ENCODE measurements around the gene PSMD13.
"Not testable (repeated sequence)": the region's sequence is repeated elsewhere in the genome, so short reads cannot be mapped to it uniquely, and the experiment has no call there.

PSMD13 gene

DNA sequence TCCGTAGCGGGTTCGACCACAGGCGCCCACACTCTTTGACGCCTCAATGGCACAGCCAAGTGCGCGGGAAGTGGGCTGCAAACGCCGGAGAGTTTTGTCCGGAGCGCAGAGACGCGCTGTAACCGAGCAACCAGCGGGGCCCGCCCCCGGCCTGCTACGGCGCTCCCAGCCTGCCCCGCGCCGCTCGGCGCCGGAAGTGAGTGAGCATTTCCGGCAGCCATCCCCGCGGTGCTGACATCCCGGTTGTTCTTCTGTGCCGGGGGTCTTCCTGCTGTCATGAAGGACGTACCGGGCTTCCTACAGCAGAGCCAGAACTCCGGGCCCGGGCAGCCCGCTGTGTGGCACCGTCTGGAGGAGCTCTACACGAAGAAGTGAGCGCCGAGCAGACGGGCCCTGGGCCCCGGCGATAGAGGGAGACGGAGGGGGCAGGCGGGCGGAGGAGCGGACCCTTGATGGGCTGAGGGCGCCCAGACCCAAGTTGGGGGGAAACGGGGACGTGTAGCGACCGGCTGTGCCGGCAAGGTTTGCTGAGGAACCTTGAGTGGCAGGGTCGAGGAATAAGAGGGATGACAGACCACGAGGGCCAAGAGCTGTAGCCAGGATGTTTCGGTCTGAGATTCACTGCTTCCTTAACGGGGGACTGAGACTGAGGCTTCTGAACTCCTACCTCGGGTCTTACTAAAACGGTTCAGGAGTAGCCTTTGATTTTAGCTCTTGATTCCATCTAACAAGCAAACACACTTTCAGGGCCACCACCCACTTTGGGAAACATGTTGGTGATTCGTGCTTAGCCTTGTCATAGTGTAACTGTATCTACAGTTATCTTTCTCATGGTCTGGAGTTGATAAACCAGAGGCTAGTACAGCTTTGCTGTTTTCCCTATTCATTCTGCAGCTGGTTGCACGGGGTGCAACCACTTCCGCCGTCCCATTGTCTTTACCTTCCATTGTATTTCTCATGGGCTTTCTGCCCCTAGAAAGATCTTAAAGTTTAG, at the start of gene PSMD13:
Gene PSMD13 (plus strand): TSS at position 203 of the 994 bp plus-strand sequence. CDS start 74 bp downstream, at position 277.
- DNase-seq: peak; percentile 90

DNA sequence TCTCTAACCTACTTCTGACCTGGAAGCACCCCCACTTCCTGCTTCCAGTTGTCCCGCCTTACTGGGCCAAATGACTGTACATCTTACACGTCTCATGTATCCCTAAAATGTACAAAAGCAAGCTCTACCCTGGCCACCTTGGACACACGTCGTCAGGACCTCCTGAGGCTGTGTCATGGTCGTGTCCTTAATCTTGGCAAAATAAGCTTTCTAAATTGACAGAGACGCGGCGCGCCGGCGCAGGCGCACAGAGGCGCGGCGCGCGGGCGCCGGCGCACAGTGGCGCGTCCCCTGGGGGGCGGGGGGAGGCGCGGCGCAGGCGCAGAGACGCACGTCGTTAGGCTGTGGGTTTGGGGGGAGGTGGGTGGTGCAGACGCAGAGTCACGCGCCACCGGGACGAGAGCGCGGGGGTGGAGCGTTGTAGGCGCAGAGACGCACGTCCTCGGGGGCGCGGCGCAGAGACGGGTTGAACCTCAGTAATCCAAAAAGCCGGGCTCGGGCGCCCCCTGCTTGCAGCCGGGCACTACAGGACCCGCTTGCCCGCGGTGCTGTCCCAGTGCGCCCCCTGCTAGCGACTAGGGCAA, 47.5 kb upstream of the PSMD13 start:
- peak; percentile 19 for DNase-seq

DNA sequence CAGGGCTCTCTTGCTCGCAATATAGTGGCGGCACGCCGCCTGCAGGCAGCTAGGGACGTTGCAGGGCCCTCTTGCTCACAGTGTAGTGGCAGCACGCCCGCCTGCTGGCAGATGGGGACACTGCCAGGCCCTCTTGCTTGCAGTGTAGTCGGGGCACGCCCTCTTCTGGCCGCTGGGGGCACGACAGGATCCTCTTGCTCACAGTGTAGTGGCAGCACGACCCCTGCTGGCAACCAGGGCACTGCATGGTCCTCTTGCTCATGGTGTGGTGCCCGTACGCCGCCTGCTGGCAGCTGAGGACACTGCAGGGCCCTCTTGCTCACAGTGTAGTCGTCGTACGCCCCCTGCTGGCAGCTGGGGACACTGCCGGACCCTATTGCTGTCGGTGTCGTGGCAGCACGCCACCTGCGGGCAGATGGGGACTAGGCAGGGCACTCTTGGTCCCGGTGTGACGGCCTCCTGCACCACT, 46.9 kb upstream of the PSMD13 start:
- peak; percentile 37 for DNase-seq

DNA sequence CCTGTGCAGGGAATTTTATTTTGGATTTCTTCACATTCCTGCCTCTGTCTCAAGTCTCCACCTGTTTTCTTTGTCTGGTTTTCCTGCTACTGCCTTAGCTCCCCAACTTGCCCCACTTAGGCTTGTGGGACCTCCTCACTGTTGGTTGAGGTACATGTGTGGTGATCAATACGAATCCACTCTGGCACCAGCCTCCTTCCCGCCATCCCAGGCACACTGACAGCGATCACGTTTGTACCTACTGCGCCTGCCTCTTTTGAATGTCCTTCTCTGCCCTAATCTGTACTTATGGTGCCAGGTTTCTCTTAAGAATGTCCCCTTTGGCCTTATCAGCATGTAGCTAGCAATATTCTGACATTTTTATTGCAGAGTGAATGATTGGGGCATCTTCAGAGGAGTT, 46.2 kb upstream of the PSMD13 start:
- DNase-seq: peak; percentile 16

DNA sequence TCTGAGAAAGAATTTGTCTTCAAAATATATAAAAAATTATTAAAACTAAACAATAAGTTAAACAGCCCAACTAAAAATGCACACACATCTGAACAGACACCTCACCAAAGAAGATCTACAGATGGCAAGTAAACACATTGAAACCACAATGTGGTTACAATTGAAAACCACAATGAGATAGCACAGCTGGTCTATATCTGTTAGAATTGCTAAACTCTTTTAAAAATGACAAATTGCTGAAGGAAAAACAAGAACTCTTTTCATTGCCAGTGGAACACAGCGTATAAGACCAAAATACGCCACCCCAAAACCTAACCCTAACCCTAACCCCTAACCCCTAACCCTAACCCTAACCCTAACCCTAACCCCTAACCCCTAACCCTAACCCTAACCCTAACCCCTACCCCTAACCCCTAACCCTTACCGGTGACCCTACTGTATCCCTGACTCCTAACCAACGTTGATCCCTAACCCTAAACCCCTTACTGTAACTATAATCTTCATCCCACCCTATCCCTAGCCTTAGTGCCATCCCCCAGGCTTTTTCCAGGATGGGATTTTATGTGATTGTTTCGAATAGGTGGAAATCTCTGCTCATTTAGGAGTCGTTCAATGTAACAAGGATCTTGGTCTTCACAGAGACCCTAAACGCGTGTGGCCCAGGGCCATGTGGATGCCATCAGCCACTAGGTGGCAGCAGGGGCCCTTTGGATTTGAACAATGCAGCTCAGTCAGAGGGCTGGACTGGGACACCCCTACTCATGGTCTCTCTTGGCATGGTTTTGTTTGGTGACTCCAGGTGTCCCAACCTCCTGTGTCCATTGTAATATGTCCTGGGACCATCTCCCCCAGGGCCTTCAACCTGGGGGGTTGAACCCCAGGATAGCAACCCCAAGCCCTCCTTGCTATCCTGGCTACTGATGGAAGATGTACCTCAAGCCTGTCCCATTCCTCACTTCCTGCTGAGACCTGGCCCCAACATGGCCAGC, 45.0 kb upstream of the PSMD13 start:
- peak; percentile 76 for DNase-seq

DNA sequence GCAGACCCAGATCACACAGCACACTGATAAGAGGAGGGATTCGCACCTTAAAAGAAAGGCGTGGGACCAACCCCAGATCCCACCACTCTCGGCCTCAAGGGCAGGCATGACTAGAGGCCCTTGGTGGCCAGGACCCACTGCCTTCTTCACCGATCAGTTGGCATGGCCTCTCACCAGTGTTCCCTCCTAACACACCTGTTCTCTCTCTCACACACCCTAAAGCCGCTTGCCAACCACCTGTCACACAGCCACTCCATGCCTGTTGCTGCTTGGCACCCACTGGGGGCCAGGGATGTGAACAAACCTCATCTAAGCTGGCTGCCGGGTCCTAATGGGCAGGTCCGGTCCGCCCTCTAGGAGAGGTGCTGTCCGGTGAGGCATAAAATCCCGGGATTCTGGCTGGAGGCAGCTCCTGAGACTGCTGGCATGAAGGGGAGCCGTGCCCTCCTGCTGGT, 44.1 kb upstream of the PSMD13 start, which contains the start of gene SCGB1C1:
Gene SCGB1C1 (plus strand): TSS at position 405 of the 455 bp plus-strand sequence. CDS start 22 bp downstream, at position 427.
- not testable (repeated sequence) for DNase-seq

DNA sequence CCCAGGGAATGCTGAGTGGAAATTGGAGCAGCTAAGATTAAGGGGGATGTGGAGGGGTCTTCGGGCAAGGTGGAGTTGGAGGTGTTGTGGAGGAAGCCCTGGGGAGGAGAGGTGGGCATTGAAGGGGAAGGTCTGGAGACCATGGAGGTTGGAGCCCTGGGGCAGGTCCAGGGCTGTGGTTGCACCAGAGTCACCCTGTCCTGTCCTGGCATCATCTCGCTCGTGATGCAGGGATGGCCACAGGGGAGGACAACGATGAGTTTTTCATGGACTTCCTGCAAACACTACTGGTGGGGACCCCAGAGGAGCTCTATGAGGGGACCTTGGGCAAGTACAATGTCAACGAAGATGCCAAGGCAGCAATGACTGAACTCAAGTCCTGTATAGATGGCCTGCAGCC, 43.3 kb upstream of the PSMD13 start:
- DNase-seq: peak; percentile 12

DNA sequence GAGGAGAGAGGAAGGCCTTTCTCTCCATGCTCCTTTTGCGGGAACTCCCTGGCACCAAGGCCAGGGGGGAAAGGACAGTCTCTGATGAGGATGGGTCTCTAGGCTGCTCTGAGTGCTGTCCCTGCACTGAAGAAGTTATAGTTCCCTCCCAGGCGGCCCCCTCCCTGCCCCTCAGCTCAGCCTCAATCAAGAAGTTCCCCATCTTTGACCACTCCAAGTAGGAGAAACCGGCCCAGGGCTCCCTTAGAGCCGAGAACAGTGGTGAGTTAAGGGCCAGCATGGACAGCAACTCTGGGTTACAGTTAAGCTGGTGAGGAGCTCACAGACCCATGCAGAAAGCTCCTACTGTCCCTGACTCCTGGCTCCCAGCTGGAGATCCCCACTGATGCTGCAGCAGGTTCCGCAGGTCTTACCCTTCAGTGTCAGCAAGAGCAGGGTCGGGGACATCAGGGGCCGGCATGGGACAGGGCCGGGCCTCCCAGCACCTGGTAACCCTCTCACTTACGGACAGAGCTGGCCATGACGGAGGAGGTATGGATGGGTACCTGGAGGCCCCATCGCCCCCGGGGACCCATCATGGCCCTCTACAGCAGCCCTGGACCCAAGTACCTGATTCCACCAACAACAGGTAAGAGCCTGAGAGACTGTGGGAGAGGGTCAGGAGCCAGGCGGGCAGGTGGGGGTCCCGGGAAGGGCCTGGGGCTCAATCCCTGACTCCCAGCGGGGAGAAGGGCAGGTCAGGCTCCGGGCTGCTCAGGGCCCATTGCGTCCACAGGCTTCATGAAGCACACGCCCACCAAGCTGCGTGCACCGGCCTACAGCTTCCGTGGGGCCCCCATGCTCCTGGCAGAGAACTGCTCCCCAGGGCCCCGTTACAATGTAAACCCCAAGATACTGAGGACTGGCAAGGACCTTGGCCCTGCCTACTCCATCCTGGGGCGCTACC, 39.7 kb upstream of the PSMD13 start:
- DNase-seq: no peak

DNA sequence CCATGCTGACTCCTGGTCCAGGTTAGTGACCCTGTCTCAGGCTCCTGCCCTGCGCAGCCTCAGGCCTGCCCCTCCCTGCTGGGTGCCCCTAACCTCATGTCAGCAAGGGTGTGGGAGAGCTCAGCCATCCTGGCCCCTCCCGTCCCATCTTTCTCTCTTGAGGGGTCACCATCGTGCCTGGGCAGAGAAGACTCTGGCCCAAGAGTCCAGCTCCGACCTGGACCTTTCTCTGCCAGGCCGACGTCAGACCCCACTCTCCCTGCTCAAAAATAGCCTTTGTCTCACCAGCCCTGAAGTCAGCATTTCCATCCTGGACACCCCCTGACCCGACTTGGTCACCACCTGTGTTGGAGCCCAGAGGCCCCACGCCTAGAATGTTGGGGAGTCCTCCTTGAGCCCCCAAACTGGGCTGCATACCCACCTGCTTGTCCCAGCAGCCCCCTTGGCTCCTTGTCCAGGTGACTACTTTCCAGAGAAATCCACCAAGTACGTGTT, 39.0 kb upstream of the PSMD13 start:
- peak; percentile 17 for DNase-seq

DNA sequence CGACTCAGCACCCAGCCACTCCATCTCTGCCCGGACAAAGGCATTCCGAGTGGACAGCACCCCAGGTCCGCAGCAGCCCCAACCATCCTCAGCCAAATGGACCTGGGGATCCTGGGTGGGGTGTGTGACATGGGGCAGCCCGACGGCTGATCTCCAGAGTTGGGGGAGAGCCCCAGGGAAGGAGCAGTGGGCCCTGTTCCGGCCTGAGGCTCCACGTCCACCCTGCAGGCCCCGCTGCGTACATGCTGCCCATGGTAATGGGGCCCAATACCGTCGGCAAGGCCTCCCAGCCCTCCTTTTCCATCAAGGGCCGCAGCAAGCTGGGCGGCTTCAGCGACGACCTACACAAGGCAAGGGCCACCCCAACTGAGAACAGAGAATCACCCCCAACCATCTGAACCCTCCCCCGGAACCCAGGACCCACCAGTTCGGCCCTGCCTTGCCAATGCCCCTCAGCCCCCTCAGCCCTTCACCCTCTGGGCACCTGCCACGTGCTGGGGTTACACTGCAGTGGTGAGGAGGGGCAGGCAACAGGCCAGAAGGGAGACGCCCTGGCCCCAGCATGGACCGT, 38.5 kb upstream of the PSMD13 start:
- DNase-seq: peak; percentile 15

DNA sequence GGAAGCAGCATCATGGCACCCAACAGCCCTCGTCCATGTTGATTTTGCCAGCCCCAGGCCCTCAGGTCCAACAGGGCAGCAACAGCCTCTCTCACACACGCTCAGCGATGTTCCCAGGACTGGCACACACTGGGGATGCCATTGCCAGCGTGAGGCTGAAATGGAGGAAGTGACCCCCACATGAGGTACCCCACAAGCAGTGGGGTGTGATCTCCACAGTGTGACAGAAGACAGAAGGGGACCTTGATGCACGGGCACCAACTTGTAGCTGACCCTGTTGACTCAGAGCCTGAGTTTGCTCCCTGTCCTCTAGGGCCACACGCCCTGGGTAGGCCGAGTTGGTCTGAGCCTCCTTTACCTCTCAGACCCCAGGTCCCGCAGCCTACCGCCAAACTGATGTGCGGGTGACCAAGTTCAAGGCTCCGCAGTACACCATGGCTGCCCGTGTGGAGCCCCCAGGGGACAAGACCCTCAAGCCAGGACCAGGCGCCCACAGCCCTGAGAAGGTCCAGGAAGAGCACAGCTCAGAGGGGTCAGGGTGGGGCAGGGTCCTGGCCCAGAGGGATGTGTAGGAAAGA, 37.7 kb upstream of the PSMD13 start:
- DNase-seq: peak; percentile 14

DNA sequence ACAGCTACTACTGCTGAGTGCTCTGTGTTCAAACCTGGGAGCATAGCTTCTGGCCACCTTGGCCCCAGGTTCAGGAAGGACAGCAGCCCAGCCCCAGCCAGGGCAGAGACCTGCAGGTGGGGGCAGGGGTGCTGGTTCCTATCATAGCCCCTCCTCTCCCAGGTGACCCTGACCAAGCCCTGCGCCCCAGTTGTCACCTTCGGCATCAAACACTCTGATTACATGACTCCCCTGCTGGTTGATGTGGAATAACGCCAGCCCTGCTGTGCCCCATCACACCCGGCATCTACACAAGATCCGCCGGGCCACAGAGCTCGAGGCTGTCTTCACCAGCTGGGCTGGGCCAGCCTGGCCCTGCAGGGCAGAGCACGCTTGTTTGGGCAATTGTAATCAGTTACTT, 37.0 kb upstream of the PSMD13 start:
- no peak for DNase-seq

DNA sequence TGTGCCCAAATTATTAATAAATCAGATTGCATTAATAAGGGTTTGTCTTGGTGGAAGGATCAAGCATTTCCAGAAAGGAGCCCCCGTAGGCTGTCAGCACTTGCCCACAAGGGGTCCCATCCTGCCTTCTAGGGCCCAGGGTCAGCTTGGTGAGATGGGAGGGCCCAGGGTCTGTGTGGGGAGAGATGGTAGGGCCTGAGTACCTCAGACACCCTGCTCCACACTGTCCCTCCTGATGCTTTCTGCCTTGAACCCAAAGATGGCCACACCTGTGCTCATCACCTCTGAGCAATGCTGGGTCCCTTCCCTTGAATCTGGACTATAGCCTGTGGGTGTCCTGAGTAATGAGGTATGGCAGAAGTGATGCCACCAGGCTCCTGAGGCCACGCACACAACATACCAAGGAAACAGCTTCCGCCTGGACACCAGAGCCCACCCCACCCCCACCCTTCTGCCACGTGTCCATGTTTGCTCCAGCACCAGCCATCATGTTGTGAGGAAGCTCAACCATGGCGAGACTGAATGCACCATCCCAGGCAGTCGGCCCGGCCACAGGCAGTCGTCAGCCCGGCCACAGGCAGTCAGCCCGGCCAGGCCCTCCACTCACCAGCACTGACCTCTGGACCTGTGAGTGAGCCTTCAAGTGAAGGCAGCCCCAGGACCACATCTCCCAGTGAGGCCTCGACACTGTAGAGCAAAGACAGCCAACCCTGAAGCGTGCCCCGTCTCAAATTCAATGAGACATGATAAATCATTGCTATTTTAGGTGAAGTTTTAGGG, 36.4 kb upstream of the PSMD13 start:
- DNase-seq: no peak

DNA sequence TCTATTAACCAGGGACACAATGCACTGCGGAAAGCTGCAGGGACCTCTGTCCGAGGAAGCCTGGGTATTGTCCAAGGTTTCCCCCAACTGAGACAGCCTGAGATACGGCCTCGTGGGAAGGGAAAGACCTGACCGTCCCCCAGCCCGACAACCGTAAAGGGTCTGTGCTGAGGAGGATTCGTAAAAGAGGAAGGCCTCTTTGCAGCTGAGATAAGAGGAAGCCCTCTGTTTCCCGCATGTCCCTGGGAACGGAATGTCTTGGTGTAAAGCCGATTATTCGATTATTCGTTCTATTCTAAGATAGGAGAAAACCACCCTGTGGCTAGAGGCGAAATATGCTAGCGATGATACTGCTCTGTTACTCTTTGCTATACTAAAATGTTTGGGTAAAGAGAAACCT, 34.8 kb upstream of the PSMD13 start:
- no peak for DNase-seq

DNA sequence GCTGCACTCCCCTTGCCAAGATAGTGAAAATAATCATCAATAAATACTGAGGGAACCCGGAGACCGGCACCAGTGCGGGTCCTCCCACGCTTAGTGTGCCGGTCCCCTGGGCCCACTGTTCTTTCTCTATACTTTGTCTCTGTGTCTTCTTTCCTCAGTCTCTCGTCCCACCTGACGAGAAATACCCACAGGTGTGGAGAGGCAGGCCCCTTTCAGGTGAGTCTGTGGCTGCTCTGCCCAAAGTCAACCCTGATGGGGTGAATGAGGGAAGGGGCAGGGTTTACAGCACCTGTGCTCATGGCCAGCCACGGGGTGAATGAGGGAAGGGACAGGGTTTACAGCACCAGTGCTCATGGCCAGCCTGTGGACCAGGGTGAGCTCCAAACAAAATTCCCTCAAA, 34.3 kb upstream of the PSMD13 start:
- DNase-seq: no peak

DNA sequence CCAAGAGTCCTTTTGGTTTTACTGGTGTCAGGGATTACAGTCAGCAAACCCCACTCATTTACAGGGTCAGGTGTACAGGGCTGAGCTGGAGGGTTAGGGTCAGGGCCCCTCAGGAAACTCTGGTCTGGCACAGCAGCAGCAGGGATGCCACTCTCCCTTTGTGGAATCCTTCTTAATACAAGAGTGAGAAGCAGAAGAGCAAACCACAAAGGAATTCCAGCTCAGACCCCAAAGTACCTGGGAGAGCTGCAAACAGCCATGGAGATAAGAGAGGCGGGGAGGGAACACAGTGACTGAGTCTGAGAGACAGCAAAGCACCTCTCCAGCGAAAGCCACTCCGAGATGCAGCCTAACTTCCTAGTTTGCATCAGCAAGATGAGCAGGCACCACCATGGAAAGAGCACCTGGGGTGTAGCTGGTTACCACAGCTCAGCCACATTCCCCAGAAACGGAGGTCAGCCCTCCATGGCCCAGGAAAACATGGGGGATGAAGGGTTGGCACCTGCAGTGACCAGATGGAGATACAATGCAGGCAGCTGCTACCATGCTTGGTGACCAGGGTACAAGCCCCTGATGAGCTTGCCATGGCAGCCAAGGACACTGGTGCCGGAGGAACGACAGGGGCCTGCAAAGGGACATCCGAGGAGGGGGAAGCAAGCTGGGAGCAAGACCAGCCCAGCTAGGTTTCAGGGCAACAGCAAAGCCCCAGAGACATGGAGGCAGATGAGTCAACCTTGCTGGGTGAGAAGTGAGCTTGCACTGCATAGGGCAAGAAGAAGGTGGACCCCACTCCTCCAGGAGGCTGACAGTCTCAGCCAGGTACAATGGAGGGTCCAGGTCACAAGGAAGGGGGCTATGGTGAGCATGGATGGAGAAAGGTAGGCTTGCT, 33.5 kb upstream of the PSMD13 start:
- DNase-seq: no peak

DNA sequence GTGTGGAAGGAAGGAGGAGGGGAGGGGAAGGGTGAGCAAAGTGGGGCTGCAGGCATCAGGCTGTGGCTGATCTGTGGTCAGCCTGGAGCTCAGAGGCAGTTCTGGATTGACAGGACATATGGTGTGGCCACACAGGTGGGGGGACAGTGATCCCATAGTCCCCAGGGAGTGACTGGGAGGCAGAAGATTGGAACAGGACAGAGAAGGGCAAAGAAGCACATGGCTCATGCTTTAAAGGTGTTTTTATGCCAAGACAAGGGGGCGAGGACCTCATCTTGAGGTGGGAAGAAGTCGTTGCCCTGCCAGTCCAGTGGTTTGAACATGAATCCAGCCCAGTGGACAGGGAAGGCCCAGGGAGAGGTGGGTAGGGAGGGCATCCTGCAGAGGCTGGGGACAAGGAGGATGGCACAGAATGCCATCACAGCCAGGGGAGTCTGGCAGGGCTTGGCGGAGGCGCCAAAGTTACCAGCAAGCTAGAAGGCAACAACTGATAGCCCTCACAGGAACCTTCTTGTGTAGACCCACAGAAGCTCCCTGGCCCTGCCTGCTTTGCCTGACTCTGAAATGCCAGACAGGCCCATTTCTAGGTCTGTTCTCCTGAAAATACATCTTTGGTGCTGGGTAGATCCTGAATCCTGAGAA, 32.7 kb upstream of the PSMD13 start:
- no peak for DNase-seq

DNA sequence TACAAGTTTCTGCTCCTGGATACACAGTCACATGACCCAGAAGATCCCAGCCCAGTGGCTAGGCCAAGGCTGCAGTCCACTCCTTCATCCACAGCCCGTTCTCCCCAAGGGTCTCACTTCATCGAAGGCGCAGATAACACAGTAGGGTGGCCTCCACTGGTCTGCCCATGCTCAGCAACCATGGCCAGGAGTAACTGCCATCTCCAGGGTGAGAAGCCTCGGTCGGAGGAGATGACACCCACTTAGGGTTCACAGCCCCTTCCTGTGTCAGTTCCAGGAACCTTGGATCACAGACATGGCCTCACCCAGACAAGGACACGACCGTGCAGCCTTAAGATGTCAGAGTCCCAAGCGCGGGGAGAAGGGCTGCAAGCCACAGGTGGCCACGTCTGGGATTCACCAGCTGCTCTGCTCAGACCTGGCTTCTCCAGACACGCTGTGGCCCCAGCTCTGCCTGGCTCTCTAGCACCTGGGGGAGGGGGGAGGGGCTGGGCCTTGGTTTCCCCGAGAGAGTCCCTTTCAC, 32.1 kb upstream of the PSMD13 start:
- DNase-seq: no peak

All from activated T-cell treated with anti-CD3 and anti-CD28 coated beads, Interleukin-2, amount 50 U/mL, for 1 hour (primary cell).